H1 (cell line): ENCODE measurements around the gene TSHZ2. TPM values are rescaled to one million over a fixed set of nuclear protein-coding genes. Genes with fewer than 3 reads are reported as not detected.

Experiments used
- CTCF ChIA-PET: fragments of 300-600 bp; sonication (Branson Sonifier 250); formaldehyde crosslinking; loops from one replicate; lab custom pipeline; 2021; ENCODE audit not compliant: partially characterized antibody; lab: Charles Lee
- POLR2A ChIA-PET: fragments of 300-600 bp; sonication (Branson Sonifier 250); formaldehyde crosslinking; loops from one replicate; lab custom pipeline; 2021; ENCODE audit warnings: inconsistent platforms; ENCODE audit not compliant: partially characterized antibody; lab: Charles Lee
- DNase-seq, 2 experiments: peaks; one replicate each; pipeline versions ENCODE4 v3.0.0 to v3.0.0-alpha.2; 2010 to 2022; ENCODE audit warnings: low spot score in 2 of 2, low read depth in 1 of 2, mixed read lengths in 1 of 2
- FAIRE-seq: peaks from 2 replicates; lab custom pipeline; 2011; peaks lifted over from hg19 to GRCh38; lab: Jason Lieb, UNC
- H2AFZ ChIP-seq: 2 replicates; pipeline ENCODE4 v1.8.1; 2012; ENCODE audit warnings: low read length, inconsistent platforms
- H2AK5ac ChIP-seq: 2 replicates; pipeline ENCODE4 v1.6.1; 2013; ENCODE audit warnings: low read depth, low read length
- H2BK120ac ChIP-seq: replicated peaks from 2 replicates; pipeline ENCODE3; 2013; ENCODE audit warnings: low read depth, low read length, inconsistent platforms
- H2BK12ac ChIP-seq: 2 replicates; pipeline ENCODE4 v1.6.1; 2013; ENCODE audit warnings: low read depth, low read length
- H2BK15ac ChIP-seq: 2 replicates; pipeline ENCODE4 v1.6.1; 2013; ENCODE audit warnings: low read length
- H2BK20ac ChIP-seq: 2 replicates; pipeline ENCODE4 v1.6.1; 2013; ENCODE audit warnings: low read length
- H2BK5ac ChIP-seq: 2 replicates; pipeline ENCODE4 v1.6.1; 2013; ENCODE audit warnings: low read depth, low read length
- H3K14ac ChIP-seq: 2 replicates; pipeline ENCODE4 v1.6.1; 2013; ENCODE audit warnings: inconsistent platforms; ENCODE audit not compliant: insufficient read length
- H3K18ac ChIP-seq: 2 replicates; pipeline ENCODE4 v1.6.1; 2013; ENCODE audit warnings: low read length; ENCODE audit errors: extremely low read depth
- H3K23ac ChIP-seq: 2 replicates; pipeline ENCODE4 v1.6.1; 2013; ENCODE audit warnings: inconsistent platforms; ENCODE audit not compliant: insufficient read length
- H3K23me2 ChIP-seq: 2 replicates; pipeline ENCODE4 v1.6.1; 2013; ENCODE audit warnings: low read depth, low read length
- H3K27ac ChIP-seq: 2 replicates; pipeline ENCODE4 v1.6.1; 2011; ENCODE audit warnings: low read depth, low read length, inconsistent platforms
- H3K27me3 ChIP-seq, 4 experiments: replicated peaks in 1 of 4; 1 replicate in 1 of 4; 2 replicates in 3 of 4; pipeline versions ENCODE4 v1.6.1 to v1.8.1; 2011 to 2013; ENCODE audit warnings: low read length in 3 of 4, mild to moderate bottlenecking in 3 of 4, inconsistent platforms in 2 of 4, mixed read lengths in 2 of 4, moderate library complexity in 1 of 4; ENCODE audit not compliant: control insufficient read depth in 3 of 4, insufficient read depth in 3 of 4; ENCODE audit errors: extremely low read depth in 1 of 4
- H3K36me3 ChIP-seq, 4 experiments: 2 replicates each; pipeline versions ENCODE4 v1.6.1 to v1.8.1; 2011 to 2013; ENCODE audit warnings: mild to moderate bottlenecking in 4 of 4, low read length in 3 of 4, moderate library complexity in 2 of 4, control low read depth in 1 of 4, inconsistent platforms in 1 of 4; ENCODE audit not compliant: insufficient read depth in 4 of 4, control insufficient read depth in 2 of 4
- H3K4ac ChIP-seq: replicated peaks from 2 replicates; pipeline ENCODE3; 2013; ENCODE audit warnings: low read length, low read depth, mixed read lengths, inconsistent platforms; ENCODE audit not compliant: insufficient read length
- H3K4me1 ChIP-seq, 4 experiments: replicated peaks in 1 of 4; 1 replicate in 1 of 4; 2 replicates in 3 of 4; pipeline versions ENCODE4 v1.6.1 to v1.8.1; 2011 to 2013; ENCODE audit warnings: low read length in 3 of 4, inconsistent platforms in 2 of 4, mixed read lengths in 1 of 4; ENCODE audit not compliant: insufficient read depth in 4 of 4, control insufficient read depth in 3 of 4
- H3K4me2 ChIP-seq, 2 experiments: 2 replicates each; pipeline versions ENCODE4 v1.6.1 to v1.8.1; 2011 to 2013; ENCODE audit warnings: low read depth in 2 of 2, low read length in 2 of 2, control low read depth in 1 of 2, inconsistent platforms in 1 of 2, mild to moderate bottlenecking in 1 of 2; ENCODE audit not compliant: insufficient read depth in 1 of 2
- H3K4me3 ChIP-seq, 4 experiments: fragments of 200-600, 300-600 bp in 1 of 4; sonication (generic), shearing (Covaris generic), sonication (Bioruptor Twin) in 1 of 4; 2 replicates each; pipeline versions ENCODE4 v1.5.1 to v1.8.1; 2011 to 2016; ENCODE audit warnings: low read length in 4 of 4, low read depth in 3 of 4, control low read depth in 2 of 4, inconsistent platforms in 2 of 4, mild to moderate bottlenecking in 2 of 4, mixed read lengths in 1 of 4, moderate library complexity in 1 of 4; ENCODE audit not compliant: insufficient read depth in 2 of 4; ENCODE audit errors: extremely low read depth in 1 of 4
- H3K56ac ChIP-seq: replicated peaks from 2 replicates; pipeline ENCODE3; 2013; ENCODE audit warnings: low read depth, mild to moderate bottlenecking, mixed read lengths, low read length, inconsistent platforms; ENCODE audit not compliant: insufficient read length
- H3K79me1 ChIP-seq: 2 replicates; pipeline ENCODE4 v1.6.1; 2013; ENCODE audit warnings: low read depth, low read length, control low read depth
- H3K79me2 ChIP-seq, 2 experiments: 2 replicates each; pipeline versions ENCODE4 v1.6.1 to v1.8.1; 2012 to 2013; ENCODE audit warnings: low read length in 2 of 2, mild to moderate bottlenecking in 2 of 2, inconsistent platforms in 1 of 2; ENCODE audit not compliant: insufficient read depth in 2 of 2, control insufficient read depth in 1 of 2
- H3K9ac ChIP-seq, 4 experiments: replicated peaks in 1 of 4; 1 replicate in 1 of 4; 2 replicates in 3 of 4; pipeline versions ENCODE4 v1.6.1 to v1.8.1; 2011 to 2013; ENCODE audit warnings: low read depth in 3 of 4, low read length in 3 of 4, control low read depth in 2 of 4, mild to moderate bottlenecking in 2 of 4, moderate library complexity in 2 of 4, inconsistent platforms in 1 of 4; ENCODE audit errors: extremely low read depth in 1 of 4
- H3K9me3 ChIP-seq, 2 experiments: 2 replicates each; pipeline versions ENCODE4 v1.6.1 to v1.8.1; 2012 to 2013; ENCODE audit warnings: mild to moderate bottlenecking in 2 of 2, moderate library complexity in 2 of 2, control low read depth in 1 of 2, inconsistent platforms in 1 of 2, low read depth in 1 of 2, low read length in 1 of 2, mixed read lengths in 1 of 2; ENCODE audit not compliant: insufficient read depth in 2 of 2
- H4K20me1 ChIP-seq, 2 experiments: replicated peaks in 1 of 2; 2 replicates each; pipeline versions ENCODE3 to v1.8.1; 2011 to 2013; ENCODE audit warnings: inconsistent platforms in 2 of 2, low read length in 2 of 2, mild to moderate bottlenecking in 1 of 2; ENCODE audit not compliant: insufficient read depth in 2 of 2, control insufficient read depth in 1 of 2
- H4K5ac ChIP-seq: 2 replicates; pipeline ENCODE4 v1.6.1; 2013; ENCODE audit warnings: low read length, low read depth, mixed read lengths, inconsistent platforms; ENCODE audit not compliant: insufficient read length
- H4K8ac ChIP-seq: 2 replicates; pipeline ENCODE4 v1.8.0; 2013; ENCODE audit warnings: mild to moderate bottlenecking, moderate library complexity, low read length, inconsistent platforms; ENCODE audit not compliant: insufficient read depth; ENCODE audit errors: extremely low read depth
- H4K91ac ChIP-seq: replicated peaks from 2 replicates; pipeline ENCODE3; 2013; ENCODE audit warnings: low read length, mixed read lengths, inconsistent platforms; ENCODE audit not compliant: insufficient read length
- CBX5 ChIP-seq: fragments of 300-800, 300-1000 bp; sonication (generic); IDR thresholded peaks from 2 replicates; pipeline ENCODE4 v1.7.1; 2016; ENCODE audit warnings: antibody characterized with exemption, low read length, low read depth
- POLR2A ChIP-seq, 2 experiments: IDR thresholded peaks; 1 replicate in 1 of 2; 2 replicates in 1 of 2; pipeline ENCODE4 v1.6.1; 2011; ENCODE audit warnings: low read depth in 2 of 2, low read length in 2 of 2, mild to moderate bottlenecking in 2 of 2; ENCODE audit errors: control extremely low read depth in 1 of 2
- POU5F1 ChIP-seq: IDR thresholded peaks from 2 replicates; pipeline ENCODE4 v1.6.1; 2011; ENCODE audit warnings: low read depth, mild to moderate bottlenecking, low read length, moderate library complexity
- RNF2 ChIP-seq: fragments of 200-900, 300-1000 bp; sonication (generic); IDR thresholded peaks from 2 replicates; pipeline ENCODE4 v1.7.1; 2016; ENCODE audit warnings: borderline replicate concordance, low read depth, mild to moderate bottlenecking, antibody characterized with exemption, low read length; ENCODE audit not compliant: poor library complexity, severe bottlenecking; ENCODE audit errors: missing control alignments
- SIN3A ChIP-seq, 2 experiments: IDR thresholded peaks in 1 of 2; conservative IDR thresholded peaks in 1 of 2; 2 replicates each; pipeline ENCODE4 v1.6.1; 2011 to 2012; ENCODE audit warnings: low read length in 2 of 2, improper control_type of control experiment in 1 of 2, low read depth in 1 of 2, mild to moderate bottlenecking in 1 of 2
- SIX5 ChIP-seq: IDR thresholded peaks from 2 replicates; pipeline ENCODE4 v1.6.1; 2011; ENCODE audit warnings: mild to moderate bottlenecking, low read depth, low read length
- SP2 ChIP-seq: IDR thresholded peaks from 2 replicates; pipeline ENCODE4 v1.6.1; 2012; ENCODE audit warnings: mild to moderate bottlenecking, low read length, inconsistent platforms
- SRF ChIP-seq: IDR thresholded peaks from 2 replicates; pipeline ENCODE4 v1.6.1; 2011; ENCODE audit warnings: mild to moderate bottlenecking, low read depth, low read length, moderate library complexity
- TAF1 ChIP-seq: IDR thresholded peaks from 2 replicates; pipeline ENCODE4 v1.6.1; 2011; ENCODE audit warnings: mild to moderate bottlenecking, low read depth, low read length
- TCF12 ChIP-seq: IDR thresholded peaks from 2 replicates; pipeline ENCODE4 v1.6.1; 2011; ENCODE audit warnings: low read depth, mild to moderate bottlenecking, low read length
- YY1 ChIP-seq: IDR thresholded peaks from 2 replicates; pipeline ENCODE4 v1.6.1; 2011; ENCODE audit warnings: low read depth, mild to moderate bottlenecking, low read length
- ZNF274 ChIP-seq: IDR thresholded peaks from 2 replicates; pipeline ENCODE4 v1.7.0; 2012; ENCODE audit warnings: low read length, borderline replicate concordance; ENCODE audit errors: extremely low read depth
- WGBS, 2 experiments: shearing (Covaris generic) in 1 of 2; methylation state at CpG; one replicate each; pipeline versions ENCODE4 v1.1.6 to v1.1.7; 2013 to 2015; ENCODE audit warnings: low lambda C conversion rate in 2 of 2, mixed read lengths in 2 of 2, inconsistent platforms in 1 of 2, low coverage in 1 of 2, missing lambda C conversion rate in 1 of 2; ENCODE audit not compliant: insufficient replicate concordance in 2 of 2, insufficient coverage in 1 of 2, insufficient read length in 1 of 2; ENCODE audit errors: extremely low coverage in 1 of 2, missing lambda C conversion rate in 1 of 2; 5-methylcytosine and 5-hydroxymethylcytosine counted together
- polyA plus RNA-seq, 7 experiments: library from polyadenylated mRNA; depleted of rRNA in 3 of 7; stranded (reverse) in 5 of 7; unstranded in 2 of 7; fragments of >200 nt in 5 of 7; fragments of 200-250 nt in 2 of 7; gene quantifications; 1 replicate in 5 of 7; 2 replicates in 1 of 7; 4 replicates in 1 of 7; pipeline versions ENCODE4 v1.2.1 to v1.2.3, GENCODE V29; 2011 to 2013; ENCODE audit warnings: missing spikeins in 2 of 7, mixed read lengths in 2 of 7
- total RNA-seq: library from RNA; stranded (reverse); fragmentation: NEBNext Ultra II Directional; extraction: Animal tissue kit (Norgen Biotek cat#: 25700); gene quantifications from 2 replicates; pipeline ENCODE4 v1.2.1, GENCODE V29; 2021

TSHZ2 gene
- total and polyA plus RNA-seq, 2 of the 8 experiments (the other 6 are each of a cell fraction or from before 2014, with no cell fraction given), result 0.14 to 0.30 TPM

- no peak for TF ChIP-seq POLR2A (IDR thresholded peaks at IDR 0.05; ENCODE audit: control extremely low read depth in 1 of 2, low read depth in 2 of 2, low read length in 2 of 2)
- no peak for TF ChIP-seq ZNF274
- TF ChIP-seq POU5F1, result no peak
- no peak for TF ChIP-seq YY1
- no peak for TF ChIP-seq TCF12
- no peak for TF ChIP-seq SRF
- no peak for TF ChIP-seq SP2
- no peak for TF ChIP-seq RNF2
- TF ChIP-seq SIN3A (conservative IDR thresholded peaks at IDR 0.05 in 1 of 2, IDR thresholded peaks at IDR 0.05 in 1 of 2; ENCODE audit: low read depth in 1 of 2, low read length in 2 of 2), result no peak
- no peak for TF ChIP-seq SIX5
- TF ChIP-seq CBX5, result no peak
- no peak for TF ChIP-seq TAF1
- Histone ChIP-seq H3K23me2 (no peaks in the 10 kb centered on the region), H2BK15ac (no peak overlapping the region), H2AFZ (no peak overlapping the region), H2BK12ac (no peak overlapping the region), H4K20me1 (no peaks in the 10 kb centered on the region), H3K56ac (no peak overlapping the region), H3K27me3 (no peaks in the 10 kb centered on the region), H3K14ac (no peak overlapping the region), H3K18ac (no peak overlapping the region), H2BK120ac (no peak overlapping the region), H2BK20ac (no peak overlapping the region), H3K9ac (no peak overlapping the region), H3K36me3 (no peaks in the 10 kb centered on the region), H3K4me2 (no peak overlapping the region), H3K4me3 (no peak overlapping the region), H2BK5ac (no peak overlapping the region), H3K9me3 (0 out of 4 replicates have a peak, but pooled peaks cover 0 to 2% of the 10 kb centered on the region in 2 experiments), H3K27ac (no peak overlapping the region), H2AK5ac (no peak overlapping the region), H3K4ac (no peak overlapping the region), H3K79me1 (no peaks in the 10 kb centered on the region), H3K4me1 (no peaks in the 10 kb centered on the region), H4K8ac (no peak overlapping the region), H4K91ac (no peak overlapping the region), H3K79me2 (no peaks in the 10 kb centered on the region), H4K5ac (no peak overlapping the region), H3K23ac (no peak overlapping the region)
- POLR2A ChIA-PET, result interaction anchor here (1.1 kb wide), 1 partner anchor 9 kb away, joined by 3 read pairs; no protein-coding TSS in a partner anchor
- CTCF ChIA-PET, result interaction anchor here (0.7 to 1.0 kb wide), 2 partner anchors 17 to 108 kb away, joined by 3 read pairs; no protein-coding TSS in a partner anchor
- DNase-seq (no peak), FAIRE-seq (no peak)
- 87% methylated on average over 6 of the region's 6 CpGs; no CpG with 5 or more reads in 1 of the 2 experiments for WGBS, 2 experiments
Observed at GRCh38 chr20:53050338-53050737, 78.2 kb downstream of the TSHZ2 start.
